ENCODE results near the gene TRPC3.

The TRPC3 gene

DNA sequence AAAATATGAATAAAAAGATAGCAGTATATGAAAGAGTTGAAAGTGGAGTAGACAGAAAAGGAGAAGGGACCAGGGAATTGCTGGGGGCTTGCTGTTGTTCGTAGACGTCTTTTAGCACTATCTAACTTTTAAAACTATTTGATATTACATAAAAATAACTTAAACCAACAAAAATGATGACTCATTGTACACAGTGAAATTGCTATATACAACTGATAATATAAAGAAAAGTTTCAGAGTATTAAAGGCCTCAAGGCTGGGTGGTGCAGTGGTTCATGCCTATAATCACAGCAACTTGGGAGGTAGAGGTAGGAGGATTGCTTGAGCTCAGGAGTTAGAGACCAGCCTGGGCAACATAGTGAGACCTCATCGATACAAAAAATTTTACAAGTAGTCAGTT lies 5.2 kb downstream of the TRPC3 start:
- H4K20me1 ChIP-seq (ENCODE audit: low read depth, low read length), result no peaks in the 10 kb centered on the region
- H3F3A ChIP-seq (ENCODE audit: insufficient read depth), result no peaks in the 10 kb centered on the region
- no peaks in the 10 kb centered on the region for H3K79me2 ChIP-seq (ENCODE audit: insufficient read depth, low read length)
- no peaks in the 10 kb centered on the region for H3K9me2 ChIP-seq (replicated peaks; ENCODE audit: insufficient read depth, low read length)
- H3K27ac ChIP-seq (ENCODE audit: low read depth, low read length), result no peak overlapping the region
- H2AFZ ChIP-seq (ENCODE audit: low read depth, low read length, severe bottlenecking), result no peak overlapping the region
- H3K4me2 ChIP-seq (ENCODE audit: low read depth, low read length, poor library complexity, severe bottlenecking), result no peak overlapping the region
- H3K9ac ChIP-seq (ENCODE audit: low read length), result no peak overlapping the region
- TF ChIP-seq, protein P1, sequence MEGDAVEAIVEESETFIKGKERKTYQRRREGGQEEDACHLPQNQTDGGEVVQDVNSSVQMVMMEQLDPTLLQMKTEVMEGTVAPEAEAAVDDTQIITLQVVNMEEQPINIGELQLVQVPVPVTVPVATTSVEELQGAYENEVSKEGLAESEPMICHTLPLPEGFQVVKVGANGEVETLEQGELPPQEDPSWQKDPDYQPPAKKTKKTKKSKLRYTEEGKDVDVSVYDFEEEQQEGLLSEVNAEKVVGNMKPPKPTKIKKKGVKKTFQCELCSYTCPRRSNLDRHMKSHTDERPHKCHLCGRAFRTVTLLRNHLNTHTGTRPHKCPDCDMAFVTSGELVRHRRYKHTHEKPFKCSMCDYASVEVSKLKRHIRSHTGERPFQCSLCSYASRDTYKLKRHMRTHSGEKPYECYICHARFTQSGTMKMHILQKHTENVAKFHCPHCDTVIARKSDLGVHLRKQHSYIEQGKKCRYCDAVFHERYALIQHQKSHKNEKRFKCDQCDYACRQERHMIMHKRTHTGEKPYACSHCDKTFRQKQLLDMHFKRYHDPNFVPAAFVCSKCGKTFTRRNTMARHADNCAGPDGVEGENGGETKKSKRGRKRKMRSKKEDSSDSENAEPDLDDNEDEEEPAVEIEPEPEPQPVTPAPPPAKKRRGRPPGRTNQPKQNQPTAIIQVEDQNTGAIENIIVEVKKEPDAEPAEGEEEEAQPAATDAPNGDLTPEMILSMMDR (IDR thresholded peaks at IDR 0.05; ENCODE audit: insufficient read depth, low read length, poor library complexity, severe bottlenecking), result no peak
- no peak for TF ChIP-seq EZH2phosphoT487 (conservative IDR thresholded peaks at IDR 0.05; ENCODE audit: low read length)
- no peaks in the 10 kb centered on the region for H3K27me3 ChIP-seq (ENCODE audit: low read length)
- no peak overlapping the region for H3K4me3 ChIP-seq (ENCODE audit: insufficient read depth, low read length, poor library complexity, severe bottlenecking)
- H3K9me3 ChIP-seq (ENCODE audit: insufficient read depth, low read length), result no peaks in the 10 kb centered on the region
- H3K36me3 ChIP-seq (ENCODE audit: low read length), result no peaks in the 10 kb centered on the region

DNA sequence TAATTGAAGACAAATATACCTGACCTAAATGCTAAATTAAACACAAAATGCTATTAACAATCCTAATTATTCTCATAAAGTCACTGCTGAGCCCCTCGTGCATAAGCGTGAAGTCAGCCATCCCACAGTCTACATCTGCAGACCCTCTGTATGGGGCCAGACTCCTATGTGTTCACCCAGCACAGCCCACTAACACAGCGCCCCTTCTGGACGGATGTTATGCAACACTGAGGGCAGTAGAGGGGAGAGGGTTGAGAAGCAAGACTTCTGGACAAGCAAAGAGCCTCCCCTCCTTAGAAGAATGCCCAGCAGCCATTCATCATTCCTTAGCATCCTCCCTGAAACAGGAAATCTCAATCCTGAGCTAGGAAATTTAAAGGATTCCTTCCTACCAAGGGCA lies 7.9 kb downstream of the TRPC3 start:
- no peak overlapping the region for H2AFZ ChIP-seq (ENCODE audit: low read depth, low read length, severe bottlenecking)
- no peak overlapping the region for H3K4me2 ChIP-seq (ENCODE audit: low read depth, low read length, poor library complexity, severe bottlenecking)
- no peaks in the 10 kb centered on the region for H3K79me2 ChIP-seq (ENCODE audit: insufficient read depth, low read length)
- H3F3A ChIP-seq (ENCODE audit: insufficient read depth), result no peaks in the 10 kb centered on the region
- H3K27me3 ChIP-seq (ENCODE audit: low read length), result no peaks in the 10 kb centered on the region
- no peaks in the 10 kb centered on the region for H4K20me1 ChIP-seq (ENCODE audit: low read depth, low read length)
- H3K9me3 ChIP-seq (ENCODE audit: insufficient read depth, low read length), result no peaks in the 10 kb centered on the region
- no peak overlapping the region for H3K4me3 ChIP-seq (ENCODE audit: insufficient read depth, low read length, poor library complexity, severe bottlenecking)
- H3K27ac ChIP-seq (ENCODE audit: low read depth, low read length), result no peak overlapping the region
- no peaks in the 10 kb centered on the region for H3K9me2 ChIP-seq (replicated peaks; ENCODE audit: insufficient read depth, low read length)
- no peaks in the 10 kb centered on the region for H3K36me3 ChIP-seq (ENCODE audit: low read length)
- TF ChIP-seq, protein P1 (IDR thresholded peaks at IDR 0.05; ENCODE audit: insufficient read depth, low read length, poor library complexity, severe bottlenecking), result peak; percentile 13
- no peak for TF ChIP-seq EZH2phosphoT487 (conservative IDR thresholded peaks at IDR 0.05; ENCODE audit: low read length)
- no peak overlapping the region for H3K9ac ChIP-seq (ENCODE audit: low read length)

DNA sequence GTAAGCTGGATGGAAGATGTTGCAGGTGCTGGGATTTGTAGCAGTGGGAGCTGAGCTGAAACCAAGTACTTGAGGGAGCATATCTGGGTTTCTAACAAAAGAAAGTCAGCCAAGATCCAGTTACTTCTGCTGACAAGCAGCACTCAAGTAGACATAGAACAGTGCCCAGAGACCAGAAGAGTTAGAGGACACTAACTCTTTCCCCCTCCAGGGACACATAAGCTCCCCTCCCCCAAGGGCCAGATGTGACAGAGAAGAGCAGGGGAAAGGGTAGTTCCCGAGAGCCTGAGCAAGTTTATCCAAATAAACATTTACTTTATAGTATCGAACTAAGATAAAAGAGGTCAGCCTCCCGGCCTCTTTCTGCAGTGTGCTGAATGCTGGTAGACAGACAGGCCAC lies 12.2 kb downstream of the TRPC3 start:
- H3K36me3 ChIP-seq (ENCODE audit: low read length), result no peaks in the 10 kb centered on the region
- H3F3A ChIP-seq (ENCODE audit: insufficient read depth), result no peaks in the 10 kb centered on the region
- no peak overlapping the region for H3K4me2 ChIP-seq (ENCODE audit: low read depth, low read length, poor library complexity, severe bottlenecking)
- no peak overlapping the region for H3K27ac ChIP-seq (ENCODE audit: low read depth, low read length)
- no peaks in the 10 kb centered on the region for H3K79me2 ChIP-seq (ENCODE audit: insufficient read depth, low read length)
- H2AFZ ChIP-seq (ENCODE audit: low read depth, low read length, severe bottlenecking), result no peak overlapping the region
- no peaks in the 10 kb centered on the region for H3K9me2 ChIP-seq (replicated peaks; ENCODE audit: insufficient read depth, low read length)
- no peaks in the 10 kb centered on the region for H4K20me1 ChIP-seq (ENCODE audit: low read depth, low read length)
- no peaks in the 10 kb centered on the region for H3K9me3 ChIP-seq (ENCODE audit: insufficient read depth, low read length)
- no peak for TF ChIP-seq EZH2phosphoT487 (conservative IDR thresholded peaks at IDR 0.05; ENCODE audit: low read length)
- TF ChIP-seq, protein P1 (IDR thresholded peaks at IDR 0.05; ENCODE audit: insufficient read depth, low read length, poor library complexity, severe bottlenecking), result no peak
- H3K27me3 ChIP-seq (ENCODE audit: low read length), result no peaks in the 10 kb centered on the region
- H3K4me3 ChIP-seq (ENCODE audit: insufficient read depth, low read length, poor library complexity, severe bottlenecking), result no peak overlapping the region
- no peak overlapping the region for H3K9ac ChIP-seq (ENCODE audit: low read length)

Measured in SU-DHL-6 (cell line).